GM18861 (cell line): ENCODE measurements around the gene UBASH3B.

ENCODE experiments used
- ATAC-seq: cut with Tn5 transposase; IDR thresholded peaks from one replicate; pipeline ENCODE4 v1.9.1; 2021; ENCODE audit not compliant: unreplicated experiment

The UBASH3B gene

DNA sequence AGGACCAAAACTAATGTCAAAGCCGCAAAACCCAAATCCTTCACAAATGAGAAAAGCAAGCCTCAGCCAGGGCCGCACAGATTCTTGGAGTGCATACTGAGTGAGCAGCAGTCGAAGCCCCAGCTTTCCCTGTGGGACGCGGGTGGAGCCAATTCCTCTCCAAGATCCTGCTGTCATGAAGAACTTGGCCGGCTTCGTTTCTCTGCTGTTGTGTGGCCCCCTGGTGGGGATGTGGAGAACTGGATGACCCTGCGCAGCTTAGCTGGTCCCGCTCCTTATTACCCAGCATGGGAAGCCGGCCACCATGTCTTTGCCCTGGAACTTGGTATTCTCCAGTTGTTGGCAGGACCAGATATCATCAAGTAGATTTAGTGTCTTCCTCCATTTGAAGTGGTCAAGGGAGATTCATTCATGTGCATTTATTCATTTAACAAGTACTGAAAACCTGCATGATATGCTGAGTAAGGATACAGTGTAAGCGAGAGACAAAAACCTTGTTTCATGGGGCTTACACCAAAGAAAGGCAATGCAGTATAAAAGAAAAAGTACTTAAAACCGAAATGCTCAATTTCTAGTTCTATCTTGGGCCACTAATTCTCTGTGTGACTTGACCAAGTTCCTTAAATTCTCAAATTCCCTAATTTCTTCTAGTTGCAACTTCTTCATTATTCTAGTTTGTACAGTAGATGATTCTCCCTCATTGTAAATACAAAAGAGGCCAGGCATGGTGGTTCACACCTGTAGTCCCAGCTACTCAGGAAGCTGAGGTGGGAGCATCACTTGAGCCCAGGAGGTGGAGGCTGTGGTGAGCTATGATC is 126.1 kb downstream of the UBASH3B start:
- ATAC-seq = no peak

DNA sequence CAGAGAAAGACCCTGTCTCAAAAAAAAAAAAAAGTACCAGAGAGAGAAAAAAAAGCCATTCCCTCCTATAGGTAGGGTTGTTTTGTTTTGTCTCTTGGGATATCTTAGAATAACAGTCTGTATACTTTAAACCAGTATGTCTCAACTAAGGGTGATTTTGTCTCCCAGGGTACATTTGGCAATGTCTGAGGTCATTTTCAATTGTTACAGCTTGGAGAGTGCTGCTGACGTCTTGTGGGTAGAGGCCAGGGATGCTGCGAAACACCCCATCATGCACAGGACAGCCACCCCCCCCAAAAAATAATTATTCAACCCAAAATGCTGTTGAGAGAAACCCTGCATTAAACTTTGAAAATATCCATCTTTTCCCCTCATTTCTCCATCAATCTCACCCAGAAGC is 126.7 kb downstream of the UBASH3B start:
- ATAC-seq = no peak

DNA sequence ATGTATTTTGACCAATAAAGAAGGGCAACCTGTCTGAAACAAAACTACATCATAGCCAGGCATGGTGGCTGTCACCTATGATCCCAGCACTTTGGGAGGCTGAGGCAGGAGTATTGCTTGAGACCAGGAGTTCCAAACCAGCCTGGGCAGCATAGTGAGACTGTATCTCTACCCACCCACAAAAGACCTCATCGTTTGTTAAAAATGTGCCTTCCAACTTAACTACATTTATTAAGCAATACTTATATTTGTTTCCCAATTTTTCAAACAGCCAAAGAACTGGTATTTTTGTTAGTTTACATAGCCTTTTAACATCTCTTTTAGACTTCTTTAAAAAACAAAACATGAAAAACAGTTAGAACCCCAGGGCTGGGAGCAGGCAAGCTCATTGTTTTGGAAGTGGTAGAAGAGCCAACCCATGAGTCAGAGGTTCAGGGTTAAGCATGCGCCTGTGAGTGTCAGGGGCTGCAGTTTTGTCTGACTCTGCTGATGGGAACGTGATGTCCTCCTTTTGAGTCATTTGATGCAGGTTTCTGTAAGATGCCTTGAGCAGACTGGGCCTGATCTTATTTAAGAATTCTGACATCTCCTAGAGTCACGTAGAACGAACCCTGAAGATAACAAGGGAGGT is 128.9 kb downstream of the UBASH3B start:
- no peak for ATAC-seq

DNA sequence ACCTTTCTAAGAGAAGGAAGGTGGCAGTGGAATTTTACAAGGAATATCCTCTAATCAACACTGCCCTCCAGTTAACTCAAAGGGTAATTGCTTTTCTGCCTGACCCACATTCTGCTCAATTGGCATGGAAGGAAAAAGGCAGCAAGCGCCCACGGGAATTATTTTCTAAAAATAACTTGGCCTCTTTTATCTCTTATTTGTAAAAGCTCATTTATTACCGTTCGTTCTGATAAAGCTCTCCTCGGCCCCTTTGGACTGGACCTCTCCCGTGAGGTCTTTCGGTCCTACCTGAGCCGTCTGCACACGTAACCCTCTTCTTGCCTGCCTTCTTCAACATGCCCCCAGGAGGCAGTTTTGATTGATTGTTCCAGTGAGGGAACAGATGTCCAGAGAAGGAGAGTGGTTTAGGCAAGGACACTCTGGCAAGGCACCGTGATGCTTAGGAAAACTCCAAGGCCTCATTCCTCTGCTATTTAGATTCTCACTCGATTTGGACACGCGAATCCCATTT is 129.6 kb downstream of the UBASH3B start:
- ATAC-seq = no peak

DNA sequence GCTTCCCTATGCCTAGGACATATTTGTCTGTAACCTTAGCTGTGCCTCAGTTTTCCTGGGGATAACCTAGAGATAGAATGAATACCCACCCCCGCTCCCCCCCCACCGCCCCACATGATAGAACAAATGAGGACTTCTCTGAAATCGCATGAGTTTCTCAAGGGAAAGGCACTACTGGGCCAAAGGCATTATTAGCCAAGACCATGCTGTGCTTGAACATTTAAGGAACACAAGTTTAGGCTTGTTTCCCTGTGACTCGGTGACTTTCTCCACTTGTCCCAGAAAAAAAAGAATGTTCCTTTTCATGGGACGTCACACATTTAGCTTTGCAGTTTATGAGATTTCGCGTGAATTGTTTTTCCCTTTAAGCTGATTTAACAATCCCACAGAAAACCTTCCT is 131.4 kb downstream of the UBASH3B start:
- no peak for ATAC-seq

DNA sequence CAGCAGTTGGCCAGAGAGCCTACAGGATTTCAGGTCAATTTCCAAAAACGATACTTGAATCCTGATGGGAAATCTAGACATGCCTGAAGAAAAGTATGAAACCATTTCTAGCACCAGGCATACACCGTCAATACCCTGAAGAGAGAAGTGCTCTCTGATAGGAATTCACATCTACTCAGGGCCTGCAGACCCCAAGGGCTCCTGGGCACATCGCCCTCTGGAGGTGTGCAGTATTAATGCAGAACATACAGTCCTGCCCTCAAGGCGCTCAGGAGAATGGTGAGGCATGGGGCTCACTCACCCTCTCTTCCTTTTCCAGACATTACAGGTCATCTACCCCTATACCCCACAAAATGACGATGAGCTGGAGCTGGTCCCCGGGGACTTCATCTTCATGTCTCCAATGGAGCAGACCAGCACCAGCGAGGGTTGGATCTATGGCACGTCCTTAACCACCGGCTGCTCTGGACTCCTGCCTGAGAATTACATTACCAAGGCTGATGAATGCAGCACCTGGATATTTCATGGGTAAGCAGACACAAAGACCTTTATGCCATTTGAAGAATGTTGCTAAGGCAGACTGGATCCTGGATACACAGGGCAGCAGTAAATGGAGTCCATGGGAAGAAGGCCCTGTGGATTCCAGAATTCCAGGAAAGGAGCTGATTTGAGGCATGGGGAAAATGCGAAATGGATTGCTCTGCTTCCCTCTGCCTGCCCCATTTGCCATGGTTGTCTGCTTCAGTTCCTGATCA is 133.4 kb downstream of the UBASH3B start:
- ATAC-seq = no peak

DNA sequence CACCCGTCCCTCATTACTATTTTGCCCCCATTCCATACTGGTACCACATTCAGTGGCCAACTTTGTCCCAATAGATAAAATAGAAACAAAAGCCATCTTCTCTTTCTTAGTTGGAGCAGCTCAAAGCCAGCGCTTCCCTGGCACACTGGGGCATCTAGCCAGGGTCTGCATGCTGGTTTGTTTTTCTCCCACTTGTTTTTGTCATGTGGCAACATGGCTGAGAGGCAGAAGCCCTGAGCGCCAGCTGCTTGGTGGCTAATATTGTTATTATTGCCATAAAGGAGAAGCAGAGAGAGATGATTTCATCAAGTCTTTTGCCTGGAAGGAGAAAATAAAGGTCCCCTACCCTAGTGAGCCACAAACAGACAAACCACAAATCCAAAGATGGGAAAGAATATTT is 134.4 kb downstream of the UBASH3B start:
- ATAC-seq = no peak

DNA sequence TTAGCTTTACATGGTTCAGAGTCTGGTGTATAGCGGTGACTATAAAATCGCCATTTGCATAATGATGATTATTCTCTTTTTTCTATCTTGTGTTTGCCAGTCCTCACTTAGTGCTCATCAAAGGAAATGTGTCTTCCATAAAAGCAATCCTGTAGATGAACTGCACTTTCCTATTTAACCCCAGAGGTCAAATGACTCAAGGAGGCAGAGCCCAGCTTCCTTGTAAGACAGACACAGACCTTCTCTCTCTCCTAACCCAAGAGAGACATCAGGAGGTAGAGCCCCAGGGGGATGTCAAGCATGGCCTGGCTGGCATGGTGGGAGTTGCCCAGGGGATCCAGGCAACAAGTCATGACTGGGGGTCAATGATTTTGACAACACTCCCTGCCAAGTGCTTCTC is 135.9 kb downstream of the UBASH3B start:
- ATAC-seq = no peak

DNA sequence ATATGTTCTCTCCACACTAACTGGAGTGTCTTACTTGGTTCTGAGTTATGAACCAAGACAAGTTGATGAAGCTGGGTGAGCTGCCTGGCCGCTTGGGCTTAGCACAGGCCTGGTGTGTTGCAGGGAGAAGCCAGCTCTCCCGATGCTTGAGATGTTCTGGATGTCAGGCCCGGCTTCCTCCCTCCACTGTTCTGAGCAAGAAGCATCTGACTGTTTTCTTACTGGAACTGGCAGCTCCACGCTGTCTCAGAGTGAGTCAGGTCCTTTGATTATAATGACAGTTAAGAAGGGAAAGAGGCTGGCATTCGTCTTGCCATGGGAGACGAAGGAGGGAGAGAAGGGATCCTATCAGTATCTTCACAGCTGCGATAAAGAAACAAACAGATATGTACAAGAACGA is 136.3 kb downstream of the UBASH3B start:
- no peak for ATAC-seq

DNA sequence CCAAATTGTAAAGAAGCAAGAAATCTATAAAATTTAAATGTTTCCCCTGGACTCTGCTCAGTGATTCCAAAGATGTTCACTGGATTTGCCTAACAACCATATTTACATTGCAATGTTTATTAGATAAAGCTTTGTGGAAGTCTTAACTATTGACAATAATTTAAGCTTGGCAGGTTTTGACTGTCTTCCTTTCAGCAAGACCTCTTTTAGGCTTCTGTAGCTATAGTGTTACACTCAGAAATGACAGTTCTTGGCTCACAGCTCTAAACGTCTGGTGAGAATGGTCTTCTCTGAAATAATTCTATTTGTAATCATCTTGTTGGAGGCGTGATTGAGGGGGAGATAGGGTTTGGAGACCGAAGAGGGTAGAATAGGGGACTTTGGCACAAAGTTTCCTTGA is 138.0 kb downstream of the UBASH3B start:
- ATAC-seq = no peak

DNA sequence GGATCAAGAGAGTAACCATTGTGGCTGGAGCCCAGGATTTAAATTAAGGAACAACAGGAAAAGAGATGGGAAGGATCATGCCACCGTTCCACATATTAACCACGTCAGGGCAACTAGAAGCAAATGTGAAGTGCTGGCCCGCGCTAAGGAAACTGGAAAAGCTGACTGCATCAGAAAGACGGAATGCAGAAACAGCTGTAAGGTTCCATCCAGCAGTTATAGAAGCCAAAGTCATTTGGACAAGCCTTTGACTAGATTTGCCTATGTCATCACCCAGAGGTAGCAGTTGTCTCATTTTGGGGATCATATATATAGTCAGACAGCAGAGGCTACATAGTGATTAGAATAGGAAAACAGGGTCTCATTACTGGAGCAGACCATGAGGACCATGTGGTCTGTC is 139.8 kb downstream of the UBASH3B start:
- ATAC-seq = no peak

DNA sequence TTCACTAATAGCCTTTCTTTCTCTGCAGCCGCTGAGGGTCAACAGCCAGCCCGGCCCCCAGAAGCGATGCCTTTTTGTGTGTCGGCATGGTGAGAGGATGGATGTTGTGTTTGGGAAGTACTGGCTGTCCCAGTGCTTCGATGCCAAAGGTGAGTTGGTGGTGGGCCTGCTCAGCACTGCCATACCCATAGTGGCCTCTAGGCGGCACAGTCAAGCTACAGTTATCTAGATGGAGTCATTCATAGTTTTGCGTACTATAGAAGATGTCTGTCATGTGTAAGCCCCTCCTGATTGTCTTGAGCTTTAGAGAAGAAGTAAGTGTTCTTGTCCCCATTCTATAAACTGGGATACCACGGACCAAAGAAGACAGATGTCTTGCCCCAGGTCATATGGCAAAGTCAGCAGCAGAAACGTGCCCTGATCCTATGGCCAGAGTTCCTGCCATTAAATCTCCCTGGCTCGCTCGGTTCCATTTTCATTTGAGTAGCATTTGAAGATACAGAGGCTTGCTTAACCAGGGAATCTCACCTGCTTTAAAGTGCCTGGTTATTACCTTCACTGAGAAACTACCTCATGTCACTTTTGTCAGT is 140.7 kb downstream of the UBASH3B start:
- ATAC-seq = peak; percentile 51

DNA sequence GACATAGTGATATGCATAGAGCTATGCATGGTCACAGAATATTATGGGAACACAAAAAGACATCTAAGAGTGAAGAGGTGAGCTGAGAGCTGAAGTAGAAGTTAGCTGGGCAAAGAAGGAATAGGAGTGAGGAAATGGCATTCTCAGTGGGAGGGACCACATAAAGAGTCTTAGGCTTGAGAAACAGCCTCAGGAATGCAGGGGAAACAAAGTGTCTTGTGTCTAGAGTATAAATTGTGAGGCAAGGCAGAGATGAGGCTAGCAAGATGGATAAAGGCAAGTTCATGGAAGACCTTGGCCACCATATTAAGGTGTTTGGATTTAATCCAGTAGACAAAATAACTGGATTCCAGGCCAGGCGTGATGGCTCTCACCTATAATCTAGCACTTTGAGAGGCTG is 142.1 kb downstream of the UBASH3B start:
- ATAC-seq = no peak

DNA sequence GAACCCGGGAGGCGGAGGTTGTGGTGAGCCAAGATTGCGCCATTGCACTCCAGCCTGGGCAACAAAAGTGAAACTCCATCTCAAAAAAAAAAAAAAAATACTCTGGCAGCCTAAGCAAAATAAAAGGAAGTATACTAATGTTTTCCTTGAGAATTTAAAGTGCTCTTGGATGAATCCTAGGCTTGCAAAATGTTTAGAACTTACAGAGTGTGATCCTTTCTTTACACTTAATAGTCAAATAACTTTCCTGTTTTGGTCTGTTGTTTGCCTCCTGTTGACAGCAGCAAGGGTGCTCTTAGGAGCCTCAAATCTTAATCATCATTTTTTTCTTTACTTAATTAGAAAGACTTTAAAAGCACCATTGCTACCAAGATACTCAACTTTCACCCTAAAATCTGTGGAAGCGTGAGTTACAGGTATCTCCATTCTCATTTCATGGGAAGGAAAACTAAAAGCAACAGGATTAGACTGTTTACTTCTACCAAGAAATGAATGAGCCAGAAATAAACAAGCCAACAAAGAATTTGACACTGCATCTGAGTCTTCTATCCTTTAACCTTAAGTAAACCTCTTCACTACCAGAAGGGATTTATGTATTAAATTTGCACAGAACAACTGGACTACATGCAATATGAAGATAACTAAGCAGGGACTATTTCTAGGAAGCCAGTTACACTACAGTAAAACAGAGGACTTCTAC is 144.0 kb downstream of the UBASH3B start:
- ATAC-seq = no peak

DNA sequence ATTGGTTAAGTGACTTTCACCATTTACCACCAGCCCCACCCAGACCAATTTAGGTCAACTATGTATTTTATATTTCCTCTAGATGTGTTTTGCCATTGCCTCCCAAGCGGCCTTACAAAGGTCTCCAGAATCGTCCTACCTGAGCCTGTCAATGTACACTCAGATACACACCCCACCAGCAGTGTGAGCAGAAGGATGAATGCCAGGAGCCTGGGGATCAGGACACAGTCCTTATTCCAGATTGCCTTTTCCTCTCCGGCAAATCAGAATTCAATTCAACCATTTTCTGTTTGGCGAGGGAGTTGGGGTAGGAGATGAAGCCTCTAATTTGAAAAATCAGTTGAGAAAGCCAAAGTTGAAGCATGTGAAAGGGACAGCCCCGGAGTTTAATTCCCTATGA is 147.4 kb downstream of the UBASH3B start:
- no peak for ATAC-seq

DNA sequence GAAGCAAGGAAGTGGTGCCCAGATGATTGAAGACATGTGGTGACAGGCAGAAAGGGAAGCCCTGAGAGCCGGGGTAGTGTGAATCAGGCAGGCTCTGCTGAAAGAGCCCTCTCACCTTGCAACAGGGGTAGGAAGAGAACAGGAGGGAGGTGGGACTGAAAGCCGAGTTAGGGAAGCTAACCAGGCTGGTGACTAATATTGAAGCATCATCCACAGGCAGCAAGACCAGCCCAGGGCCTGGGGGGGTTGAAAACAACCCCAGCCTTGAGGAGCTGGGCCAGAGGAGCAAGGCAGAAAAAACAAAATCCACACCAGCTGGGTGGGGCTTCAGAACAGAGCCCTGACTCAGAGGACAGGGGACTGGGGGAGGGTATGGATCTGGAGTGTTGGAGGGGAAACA is 147.8 kb downstream of the UBASH3B start:
- ATAC-seq = no peak

DNA sequence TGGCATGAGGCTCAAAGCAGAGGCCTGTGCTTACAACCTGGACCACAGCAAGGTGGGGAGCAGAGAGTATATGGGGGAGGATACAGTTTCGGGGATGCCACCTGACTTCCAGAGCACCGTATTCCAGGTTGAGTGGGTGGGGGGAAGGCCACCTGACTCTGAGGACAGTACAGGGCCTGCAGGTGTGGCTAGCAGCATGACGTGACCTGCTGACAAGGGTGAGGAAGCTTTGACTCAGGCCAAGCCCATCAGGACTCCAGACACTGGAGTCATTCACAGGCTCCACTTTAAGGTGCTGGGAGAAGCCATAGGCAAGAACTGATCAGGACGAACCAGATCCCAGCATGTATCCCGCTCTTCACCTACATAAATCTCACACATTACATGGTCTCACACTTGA is 148.2 kb downstream of the UBASH3B start:
- ATAC-seq = no peak

DNA sequence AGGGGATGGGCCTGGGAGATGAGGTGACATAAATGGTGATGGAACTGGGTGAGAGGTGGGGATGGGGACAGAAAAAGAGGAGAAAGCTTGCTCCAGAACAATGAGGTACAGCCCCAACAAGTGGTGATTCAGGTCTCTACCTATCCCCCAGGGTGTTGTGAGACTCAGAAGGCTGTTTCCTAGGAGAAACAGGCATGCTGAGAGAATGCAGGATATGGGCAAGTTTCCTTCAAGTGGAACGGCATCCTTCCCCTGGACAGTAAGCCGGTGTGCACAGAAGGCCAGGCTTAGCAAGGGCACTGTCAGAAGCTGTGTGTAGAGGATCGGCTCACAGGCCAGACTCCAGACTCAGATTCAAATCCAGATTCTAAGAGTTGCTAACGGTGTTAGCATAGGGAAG is 148.6 kb downstream of the UBASH3B start:
- no peak for ATAC-seq

DNA sequence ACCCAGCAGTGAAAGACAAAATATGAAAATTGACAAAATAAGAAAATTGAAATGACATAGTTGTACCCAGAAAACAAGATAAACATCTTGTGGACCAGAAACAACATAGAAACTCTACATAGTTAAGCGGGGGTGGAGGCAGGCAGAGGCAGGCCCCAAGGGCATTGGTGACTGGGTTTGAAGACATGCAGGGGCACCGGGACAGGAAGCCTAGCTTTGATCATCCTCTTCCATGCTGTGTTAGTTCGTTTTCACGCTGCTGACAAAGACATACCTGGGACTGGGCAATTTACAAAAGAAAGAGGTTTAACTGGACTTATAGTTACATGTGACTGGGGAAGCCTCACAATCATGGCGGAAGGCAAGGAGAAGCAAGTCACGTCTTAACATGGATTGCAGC is 149.3 kb downstream of the UBASH3B start:
- no peak for ATAC-seq

DNA sequence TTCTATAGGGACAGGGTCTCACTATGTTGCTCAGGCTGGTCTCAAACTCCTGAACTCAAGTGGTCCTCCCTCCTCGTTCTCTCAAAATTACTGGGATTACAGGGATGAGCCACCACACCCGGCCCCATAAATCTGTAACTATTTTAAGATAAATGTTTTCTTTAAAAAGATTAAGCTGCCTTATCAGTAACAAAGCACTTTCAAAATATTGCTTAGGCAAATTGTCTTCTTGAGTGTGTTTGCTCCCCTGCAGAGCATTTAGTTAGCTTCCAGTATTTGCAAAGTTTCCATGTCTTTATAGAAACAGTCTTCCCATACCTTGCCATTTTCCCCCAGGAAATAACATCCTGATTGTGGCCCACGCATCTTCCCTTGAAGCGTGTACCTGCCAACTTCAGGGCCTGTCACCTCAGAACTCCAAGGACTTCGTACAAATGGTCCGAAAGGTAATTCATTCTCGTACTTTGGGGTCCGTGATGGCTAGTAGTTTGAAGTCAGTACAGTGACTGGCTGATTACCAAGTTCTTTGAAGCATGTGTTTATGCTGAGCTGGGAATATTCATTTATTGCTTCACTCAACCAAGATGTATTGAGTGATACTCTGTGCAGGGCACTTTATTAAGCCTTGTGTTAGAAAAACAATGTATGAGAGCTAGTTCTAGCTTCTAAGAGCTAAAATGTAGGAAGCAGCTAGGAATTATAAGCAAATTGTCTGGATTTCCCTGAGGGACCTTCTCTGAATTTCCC is 152.4 kb downstream of the UBASH3B start:
- no peak for ATAC-seq
